T-helper 17 cell (primary cell): ENCODE measurements around the gene GPR158. TPM values are rescaled to one million over a fixed set of nuclear protein-coding genes. Genes with fewer than 3 reads are reported as not detected.

Experiments used
- ATAC-seq: fragments of 150-1000 bp; cut with Tn5 transposase; 2 replicates; pipeline ENCODE4 v1.10.0; 2021; ENCODE audit warnings: mild to moderate bottlenecking, moderate library complexity
- DNase-seq, 3 donors: peaks; one replicate each; pipeline versions ENCODE4 v3.0.0 to v3.0.0-alpha.2; 2020 to 2021
- H3K9me3 ChIP-seq: one replicate; pipeline ENCODE4 v1.7.0; 2013; ENCODE audit warnings: low read length, mild to moderate bottlenecking; ENCODE audit not compliant: control insufficient read depth, poor library complexity, severe bottlenecking
- H3K27ac Mint-ChIP-seq: one replicate; pipeline ENCODE4 v1.8.0; 2022; ENCODE audit warnings: mild to moderate bottlenecking, moderate library complexity, mixed read lengths
- H3K27me3 Mint-ChIP-seq: one replicate; pipeline ENCODE4 v1.8.0; 2022; ENCODE audit warnings: mixed read lengths
- H3K36me3 Mint-ChIP-seq: one replicate; pipeline ENCODE4 v1.8.0; 2022; ENCODE audit warnings: low read depth, mixed read lengths
- H3K4me1 Mint-ChIP-seq: one replicate; pipeline ENCODE4 v1.8.0; 2022; ENCODE audit warnings: mild to moderate bottlenecking, mixed read lengths
- H3K4me3 Mint-ChIP-seq: one replicate; pipeline ENCODE4 v1.8.0; 2022; ENCODE audit warnings: mild to moderate bottlenecking, moderate library complexity, mixed read lengths
- total RNA-seq, 4 donors: library from RNA in 2 of 4; stranded (reverse) in 2 of 4; gene quantifications; one replicate each; pipeline ENCODE4 v1.2.3 and lab custom pipeline; 2022 to 2026

The GPR158 gene
- total RNA-seq, 2 donors from 2014 or later, result not detected

DNA sequence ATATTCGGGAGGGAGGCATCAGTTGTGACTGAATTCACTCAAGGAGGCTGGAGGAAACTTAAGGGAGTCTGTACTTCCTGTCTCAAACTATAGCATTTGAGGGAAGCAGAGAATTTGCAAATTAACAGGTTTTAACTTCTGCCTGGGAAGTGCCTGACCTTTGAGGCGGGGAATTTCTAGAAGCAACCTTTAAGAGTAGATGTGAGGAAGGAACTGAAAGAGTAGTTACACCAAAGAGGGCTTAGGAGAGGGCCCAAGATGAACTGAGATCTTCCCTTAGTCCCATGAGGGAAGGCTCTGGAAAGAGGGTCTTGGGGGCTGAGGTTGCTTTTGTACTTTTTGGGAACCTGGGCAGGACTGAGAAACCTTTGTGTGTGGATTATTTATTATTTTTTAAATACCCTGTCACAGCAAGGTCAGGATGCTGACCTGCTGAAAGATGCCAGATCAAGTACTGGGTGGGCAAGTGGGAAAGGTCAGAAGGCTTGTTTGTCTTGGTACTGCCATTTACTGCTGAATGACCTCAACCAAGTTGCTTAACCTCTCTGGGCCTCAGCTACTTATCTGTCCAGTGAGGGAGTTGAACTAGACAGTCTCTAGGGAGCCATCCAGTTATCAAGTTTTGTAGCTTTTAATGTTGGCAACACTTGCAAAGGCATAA lies 2.4 kb downstream of the GPR158 start:
- H3K36me3 Mint-ChIP-seq, result no peaks in the 10 kb centered on the region
- no peaks in the 10 kb centered on the region for H3K9me3 ChIP-seq
- no peak for ATAC-seq
- H3K4me1 Mint-ChIP-seq, result no peaks in the 10 kb centered on the region
- no peak overlapping the region for H3K4me3 Mint-ChIP-seq
- H3K27ac Mint-ChIP-seq, result no peak overlapping the region
- peaks cover 26% of the 10 kb centered on the region for H3K27me3 Mint-ChIP-seq
- no peak for DNase-seq

DNA sequence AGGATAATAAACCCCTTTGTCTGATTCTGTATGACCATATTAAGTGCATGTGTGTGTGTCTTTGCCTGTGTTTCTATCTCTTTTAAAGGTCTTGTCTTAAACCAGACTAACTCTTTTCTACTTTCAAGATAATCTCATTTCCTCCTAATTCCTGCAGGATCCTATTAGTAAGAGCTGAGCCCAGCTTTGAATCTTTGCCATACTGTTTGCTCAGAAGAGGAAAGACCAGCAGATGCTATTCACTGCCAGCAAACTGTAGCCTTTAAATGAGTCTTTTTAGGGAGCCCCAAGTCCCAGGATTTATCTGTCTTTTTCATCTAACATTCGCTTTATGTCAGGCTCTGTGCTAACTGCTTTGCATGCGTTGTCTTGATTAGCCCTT lies 2.9 kb downstream of the GPR158 start:
- peaks cover 26% of the 10 kb centered on the region for H3K27me3 Mint-ChIP-seq
- no peaks in the 10 kb centered on the region for H3K9me3 ChIP-seq
- no peaks in the 10 kb centered on the region for H3K4me1 Mint-ChIP-seq
- no peak overlapping the region for H3K27ac Mint-ChIP-seq
- no peak overlapping the region for H3K4me3 Mint-ChIP-seq
- DNase-seq (no peak), ATAC-seq (no peak)
- no peaks in the 10 kb centered on the region for H3K36me3 Mint-ChIP-seq

DNA sequence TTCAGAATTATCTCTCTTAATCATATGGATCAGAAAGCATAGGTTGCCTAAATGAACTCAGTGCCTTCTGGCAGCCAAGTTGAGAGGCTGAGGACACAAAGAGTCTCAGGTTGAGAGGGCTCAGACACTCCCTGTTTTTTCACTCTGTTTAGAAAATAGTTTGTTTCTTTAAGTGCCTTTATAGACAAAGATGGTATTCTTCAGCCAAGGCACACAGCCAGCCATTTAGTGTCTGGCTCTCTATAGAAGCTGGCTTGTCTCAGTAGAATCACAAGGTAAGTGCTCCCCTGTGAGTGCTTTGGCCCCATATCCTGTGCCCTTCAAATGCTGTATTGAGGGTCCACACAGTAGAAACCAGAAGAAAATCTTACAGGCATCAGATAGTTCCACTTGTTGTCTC lies 3.6 kb downstream of the GPR158 start:
- Mint-ChIP-seq H3K27me3 (peaks cover 26% of the 10 kb centered on the region), H3K27ac (no peak overlapping the region), H3K4me1 (no peaks in the 10 kb centered on the region), H3K36me3 (no peaks in the 10 kb centered on the region), H3K4me3 (no peak overlapping the region)
- ATAC-seq (no peak), DNase-seq (no peak)
- no peaks in the 10 kb centered on the region for H3K9me3 ChIP-seq

DNA sequence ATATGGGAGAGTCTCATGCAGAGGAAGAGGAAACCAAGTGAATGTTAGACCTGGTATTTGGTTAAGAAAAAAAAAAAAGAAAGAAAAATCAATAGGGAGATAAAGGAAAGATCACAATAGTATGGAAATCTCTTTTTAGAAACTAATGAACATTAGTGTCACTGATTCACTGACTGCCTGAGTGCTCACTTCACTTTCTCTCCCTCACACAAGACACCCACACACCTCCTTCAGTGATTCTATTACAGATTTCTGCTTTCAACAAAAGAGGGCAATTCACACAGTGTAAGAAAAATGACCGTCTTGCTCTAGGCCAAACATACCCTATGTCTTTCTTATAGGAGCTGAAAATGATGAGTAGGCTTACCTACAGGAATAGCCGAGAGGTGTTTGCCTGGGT lies 6.0 kb downstream of the GPR158 start:
- H3K9me3 ChIP-seq, result no peaks in the 10 kb centered on the region
- no peak overlapping the region for H3K4me3 Mint-ChIP-seq
- no peak overlapping the region for H3K27ac Mint-ChIP-seq
- no peaks in the 10 kb centered on the region for H3K36me3 Mint-ChIP-seq
- no peak for DNase-seq
- H3K4me1 Mint-ChIP-seq, result no peaks in the 10 kb centered on the region
- peaks cover 26% of the 10 kb centered on the region for H3K27me3 Mint-ChIP-seq
- no peak for ATAC-seq

DNA sequence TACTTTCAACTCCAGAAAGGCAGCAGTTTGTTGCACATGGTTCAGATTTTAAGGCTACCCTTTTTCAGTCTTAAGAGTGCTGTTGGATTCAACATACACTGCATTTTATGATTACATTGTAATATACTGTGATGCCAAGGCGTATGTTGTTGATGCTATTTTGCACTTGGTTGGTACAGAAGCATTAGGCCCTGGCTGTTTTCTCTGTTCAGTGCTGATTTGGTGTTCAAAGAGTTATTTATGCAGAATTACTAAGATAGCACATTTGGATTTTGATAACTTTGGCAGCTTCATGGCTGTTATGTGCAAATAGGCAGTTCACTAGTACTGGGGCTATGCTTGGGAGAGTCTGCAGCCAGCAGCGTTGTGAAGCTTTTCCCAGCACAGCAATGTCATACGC lies 7.8 kb downstream of the GPR158 start:
- H3K27ac Mint-ChIP-seq, result no peak overlapping the region
- no peaks in the 10 kb centered on the region for H3K4me1 Mint-ChIP-seq
- H3K4me3 Mint-ChIP-seq, result no peak overlapping the region
- ATAC-seq, result no peak
- no peak for DNase-seq
- no peaks in the 10 kb centered on the region for H3K36me3 Mint-ChIP-seq
- H3K9me3 ChIP-seq, result no peaks in the 10 kb centered on the region
- peaks cover 12% of the 10 kb centered on the region for H3K27me3 Mint-ChIP-seq

DNA sequence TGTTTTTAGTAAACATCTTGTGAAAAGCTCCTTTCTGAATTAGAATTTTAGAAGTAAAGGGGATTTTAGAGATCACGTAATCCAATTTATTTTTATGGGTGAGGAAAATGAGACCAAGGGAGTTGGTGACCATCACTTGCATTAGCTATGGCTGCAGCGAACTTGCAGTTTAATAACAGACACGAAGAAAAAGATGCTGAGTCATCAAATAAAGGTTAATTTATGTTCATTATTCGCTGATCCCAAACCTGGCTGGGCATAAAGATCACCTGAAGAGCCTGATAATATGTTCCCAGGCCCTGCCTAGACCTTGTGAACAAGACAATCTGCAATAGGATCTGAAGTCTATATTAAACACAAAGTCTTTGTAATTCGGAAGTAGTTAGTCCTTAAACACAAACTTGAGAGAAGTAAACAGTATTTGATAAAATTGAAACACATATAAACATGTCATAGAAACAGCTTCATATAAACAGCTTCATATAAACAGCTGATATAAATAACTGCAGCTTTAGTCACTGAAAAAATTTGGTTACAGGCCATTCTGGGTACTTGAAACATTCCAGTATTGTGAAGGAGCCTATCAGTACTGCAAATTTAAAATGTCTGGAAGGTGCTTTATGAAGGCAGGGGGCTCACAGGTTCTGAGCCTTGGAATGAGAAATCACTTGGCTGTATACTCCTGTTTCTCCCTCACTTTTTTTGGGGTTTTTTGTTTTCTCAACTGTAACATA lies 16.5 kb downstream of the GPR158 start:
- Mint-ChIP-seq H3K27ac (no peak overlapping the region), H3K27me3 (no peaks in the 10 kb centered on the region), H3K36me3 (no peaks in the 10 kb centered on the region), H3K4me1 (no peaks in the 10 kb centered on the region), H3K4me3 (no peak overlapping the region)
- no peak for DNase-seq
- H3K9me3 ChIP-seq, result no peaks in the 10 kb centered on the region
- ATAC-seq, result no peak

DNA sequence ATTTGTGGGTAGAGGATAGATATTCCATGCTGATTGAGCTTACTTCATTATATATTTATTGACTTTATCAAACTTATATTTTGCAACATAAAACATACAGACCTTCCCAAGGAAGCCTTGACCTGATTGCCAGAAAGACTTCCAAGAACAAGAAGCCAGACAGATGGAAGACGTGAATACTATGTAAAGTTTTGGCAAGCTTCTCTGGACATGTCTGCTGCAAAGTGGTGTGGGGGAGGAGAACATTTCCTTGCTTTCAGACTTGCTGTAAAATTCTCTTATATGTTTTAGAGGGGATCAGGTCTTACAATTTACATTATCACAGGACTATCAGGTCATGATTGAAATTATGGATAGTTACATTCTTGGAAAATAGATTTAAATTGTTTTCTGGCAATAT lies 23.4 kb downstream of the GPR158 start:
- H3K9me3 ChIP-seq, result no peaks in the 10 kb centered on the region
- ATAC-seq, result no peak
- Mint-ChIP-seq H3K27me3 (peaks cover 5% of the 10 kb centered on the region), H3K36me3 (no peaks in the 10 kb centered on the region), H3K27ac (no peak overlapping the region), H3K4me3 (no peak overlapping the region), H3K4me1 (no peaks in the 10 kb centered on the region)
- no peak for DNase-seq

DNA sequence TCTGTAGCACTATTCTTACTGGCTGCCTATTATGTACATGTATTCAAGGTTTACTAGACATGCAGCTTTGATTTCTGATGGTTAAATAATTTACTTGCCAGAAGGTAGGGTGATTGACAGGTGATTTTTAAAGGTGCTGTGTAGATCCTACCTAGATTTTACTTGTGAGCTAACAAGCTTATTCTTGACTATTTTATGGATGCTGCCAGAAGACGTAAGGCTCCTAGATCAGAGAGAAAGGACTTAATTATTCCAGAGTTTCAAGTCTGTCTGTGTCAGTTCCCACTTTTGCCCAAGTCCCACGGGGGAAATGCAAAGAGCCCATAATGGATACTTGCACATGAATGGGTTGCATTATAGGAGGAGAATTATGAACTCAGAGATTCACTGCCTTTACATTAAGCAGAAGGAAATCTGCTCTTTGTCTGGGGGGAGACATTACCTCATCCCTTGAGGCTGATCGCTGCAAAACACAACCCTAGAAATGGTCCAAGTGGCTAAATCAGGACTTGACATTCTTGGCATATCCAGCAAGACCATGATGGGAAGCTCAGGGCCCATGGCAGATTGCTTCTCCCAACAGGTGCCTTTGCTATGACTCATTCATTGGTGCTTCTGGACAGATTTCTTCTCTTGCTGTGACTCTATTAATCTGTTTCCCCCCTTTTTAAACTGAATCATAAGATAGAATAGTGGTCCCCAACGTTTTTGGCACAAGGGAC lies 32.1 kb downstream of the GPR158 start:
- Mint-ChIP-seq H3K4me3 (no peak overlapping the region), H3K27me3 (peaks cover 13% of the 10 kb centered on the region), H3K27ac (no peak overlapping the region), H3K4me1 (no peaks in the 10 kb centered on the region), H3K36me3 (no peaks in the 10 kb centered on the region)
- DNase-seq (no peak), ATAC-seq (no peak)
- H3K9me3 ChIP-seq, result no peaks in the 10 kb centered on the region

DNA sequence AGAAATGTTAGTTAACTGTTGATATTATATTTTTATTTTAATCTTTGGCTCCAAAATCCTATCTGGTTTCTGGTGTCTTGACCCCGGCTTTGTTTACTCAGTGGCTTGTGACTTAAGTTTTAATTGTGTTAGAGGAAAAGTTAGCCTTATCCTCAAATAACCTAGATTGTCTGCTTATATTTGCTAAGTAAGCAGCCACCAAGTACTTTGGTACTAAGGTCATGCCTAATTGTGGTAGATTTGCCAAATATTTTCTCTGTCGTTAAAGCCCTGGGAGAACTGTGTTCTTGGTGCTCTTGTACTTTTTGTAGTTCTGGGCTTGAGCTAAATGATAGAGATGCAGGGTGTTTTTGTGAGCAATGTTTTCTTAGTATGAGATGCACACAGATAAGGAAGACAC lies 34.8 kb downstream of the GPR158 start:
- H3K36me3 Mint-ChIP-seq, result no peaks in the 10 kb centered on the region
- no peak for DNase-seq
- H3K27ac Mint-ChIP-seq, result no peak overlapping the region
- no peaks in the 10 kb centered on the region for H3K4me1 Mint-ChIP-seq
- H3K4me3 Mint-ChIP-seq, result no peak overlapping the region
- peaks cover 20% of the 10 kb centered on the region for H3K27me3 Mint-ChIP-seq
- no peaks in the 10 kb centered on the region for H3K9me3 ChIP-seq
- no peak for ATAC-seq

DNA sequence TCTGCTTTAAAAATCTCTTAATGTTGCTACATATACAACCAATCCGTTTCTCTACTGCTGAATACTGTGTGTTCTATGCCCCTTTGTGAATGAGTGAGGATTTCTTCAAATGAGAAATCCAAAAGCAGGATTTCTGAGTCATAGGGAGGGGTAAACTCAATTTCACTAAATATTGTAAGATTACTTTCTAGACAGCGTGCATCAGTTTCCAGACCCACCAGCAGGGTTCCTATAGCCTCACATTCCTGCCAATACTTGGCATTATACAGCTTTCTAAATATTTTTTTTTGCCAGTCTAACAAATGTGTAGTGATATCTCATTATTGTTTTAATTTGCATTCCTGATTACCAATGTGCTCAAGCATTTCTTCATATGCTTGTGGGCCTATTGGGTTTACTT lies 35.5 kb downstream of the GPR158 start:
- Mint-ChIP-seq H3K4me1 (no peaks in the 10 kb centered on the region), H3K4me3 (no peak overlapping the region), H3K27ac (no peak overlapping the region), H3K36me3 (no peaks in the 10 kb centered on the region), H3K27me3 (peaks cover 26% of the 10 kb centered on the region)
- ATAC-seq, result no peak
- H3K9me3 ChIP-seq, result no peaks in the 10 kb centered on the region
- no peak for DNase-seq

DNA sequence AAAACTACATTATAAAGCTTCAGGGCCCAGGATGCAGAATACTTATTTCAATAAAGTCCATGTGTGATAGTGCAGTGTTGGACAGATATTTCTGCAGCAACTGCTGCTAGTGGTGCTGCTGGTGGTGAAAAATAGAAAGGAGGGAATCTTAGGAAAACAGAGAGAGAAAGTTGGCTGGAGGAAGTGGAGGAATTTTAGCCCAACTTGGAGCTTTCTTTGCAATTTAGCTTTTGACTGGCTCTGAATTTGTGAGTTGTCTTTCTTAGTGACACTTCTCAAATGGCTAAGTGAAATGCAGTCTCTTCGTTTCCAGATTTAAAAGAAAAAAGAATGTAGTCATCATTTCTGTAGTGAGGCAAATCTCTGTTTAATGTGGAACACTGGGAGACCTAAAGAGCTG lies 45.4 kb downstream of the GPR158 start:
- ATAC-seq, result no peak

DNA sequence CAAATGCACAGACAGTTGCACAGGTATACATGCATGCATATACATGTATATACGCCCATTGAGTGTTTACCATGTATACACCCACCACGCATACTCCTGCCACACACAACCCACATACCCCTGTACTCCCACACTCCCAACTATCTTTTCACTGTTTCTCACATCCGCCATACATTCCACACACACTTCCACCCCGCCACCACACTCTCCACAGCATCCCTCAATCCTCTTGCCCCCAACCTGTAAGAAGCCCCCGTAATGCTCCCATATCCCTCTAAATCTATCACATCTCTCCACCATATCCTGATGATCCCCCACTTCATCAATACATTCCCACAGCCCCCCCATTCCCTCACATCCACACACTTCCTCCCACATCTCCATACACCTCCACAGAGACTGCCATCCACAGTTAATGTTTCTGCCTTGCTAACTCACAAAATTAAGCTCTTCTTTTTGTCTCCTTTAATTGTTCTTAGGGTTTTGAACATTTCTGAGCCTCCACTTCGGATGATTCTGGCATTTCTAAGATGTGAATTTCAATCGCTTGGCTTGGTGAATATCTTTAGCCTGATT lies 47.4 kb downstream of the GPR158 start:
- DNase-seq (no peak), ATAC-seq (no peak)
- Mint-ChIP-seq H3K36me3 (no peaks in the 10 kb centered on the region), H3K4me1 (peaks cover 2% of the 10 kb centered on the region), H3K27ac (no peak overlapping the region), H3K27me3 (peaks cover 12% of the 10 kb centered on the region), H3K4me3 (no peak overlapping the region)
- H3K9me3 ChIP-seq, result no peaks in the 10 kb centered on the region

More for the DNA sequence above, 45.4 kb downstream of the GPR158 start:
- H3K36me3 Mint-ChIP-seq, result no peaks in the 10 kb centered on the region
- H3K27ac Mint-ChIP-seq, result no peak overlapping the region
- H3K27me3 Mint-ChIP-seq, result peaks cover 12% of the 10 kb centered on the region
- H3K9me3 ChIP-seq, result no peaks in the 10 kb centered on the region
- no peak overlapping the region for H3K4me3 Mint-ChIP-seq
- peaks cover 2% of the 10 kb centered on the region for H3K4me1 Mint-ChIP-seq
- no peak for DNase-seq
